22Rv1 (cell line): ENCODE data around the gene SFXN1.

Experiments used
- CTCF ChIP-seq: fragments of 450-650 bp; IDR thresholded peaks from 2 replicates; pipeline ENCODE4 v1.5.1; 2017; ENCODE audit warnings: mild to moderate bottlenecking
- ZFX ChIP-seq: fragments of 450-650 bp; IDR thresholded peaks from 2 replicates; pipeline ENCODE4 v1.6.1; 2017; ENCODE audit warnings: antibody characterized with exemption, borderline replicate concordance

DNA sequence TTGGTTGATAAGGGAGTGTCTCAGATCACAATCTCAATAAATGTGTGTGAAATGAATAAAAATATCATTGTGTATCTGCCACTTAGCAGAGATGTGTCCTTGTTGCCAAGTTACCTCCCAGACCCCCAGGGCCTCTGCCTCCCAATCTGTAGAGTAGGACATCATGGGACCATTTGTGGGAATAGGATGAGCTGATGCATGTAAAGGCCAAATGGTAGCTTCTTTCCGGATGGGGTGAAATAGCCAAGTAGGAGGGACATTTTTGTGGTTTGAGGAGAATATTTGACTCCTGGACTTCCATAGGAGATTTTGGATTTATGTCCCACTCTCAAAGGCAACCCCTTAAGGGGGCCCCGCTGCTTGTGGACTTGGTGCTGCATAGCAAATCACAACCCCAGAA is 96.9 kb downstream of the SFXN1 start:
- TF ChIP-seq CTCF = no peak
- no peak for TF ChIP-seq ZFX
